SK-N-SH treated with all-trans-retinoic acid at 6 μM for 48 hours (cell line): Measurements from ENCODE around the gene SLC7A1.

Source experiments
- ATAC-seq: fragments of 200-7000 bp; cut with Tn5 transposase; 3 replicates; pipeline ENCODE4 v1.9.1; 2020; ENCODE audit warnings: mild to moderate bottlenecking, moderate library complexity
- ARNTL ChIP-seq: fragments of 450-650 bp; formaldehyde crosslinking; IDR thresholded peaks from 2 replicates; pipeline ENCODE4 v1.5.0; 2020; ENCODE audit warnings: low read depth, mild to moderate bottlenecking, moderate library complexity, borderline replicate concordance
- BACH2 ChIP-seq: fragments of 250-450 bp; sonication (Bioruptor Pico); IDR thresholded peaks from 2 replicates; pipeline ENCODE4 v1.9.0; 2021; ENCODE audit warnings: mild to moderate bottlenecking, borderline replicate concordance
- CREB5 ChIP-seq: fragments of 250-450 bp; sonication (Bioruptor Pico); IDR thresholded peaks from 2 replicates; pipeline ENCODE4 v1.5.1; 2020; ENCODE audit warnings: low read depth, mild to moderate bottlenecking, moderate library complexity
- CSDC2 ChIP-seq: fragments of 250-450 bp; sonication (Bioruptor Pico); IDR thresholded peaks from 2 replicates; pipeline ENCODE4 v1.5.0; 2020; ENCODE audit warnings: mild to moderate bottlenecking, moderate library complexity
- ESRRG ChIP-seq: fragments of 250-450 bp; sonication (Bioruptor Pico); IDR thresholded peaks from 2 replicates; pipeline ENCODE4 v1.6.1; 2021; ENCODE audit warnings: mild to moderate bottlenecking
- GLIS3 ChIP-seq: fragments of 250-450 bp; sonication (Bioruptor Pico); IDR thresholded peaks from 2 replicates; pipeline ENCODE4 v1.5.0; 2020; ENCODE audit warnings: mild to moderate bottlenecking, moderate library complexity
- RARB ChIP-seq: fragments of 250-450 bp; sonication (Bioruptor Pico); IDR thresholded peaks from 2 replicates; pipeline ENCODE4 v1.8.0; 2021; ENCODE audit warnings: mild to moderate bottlenecking, moderate library complexity
- SNAI2 ChIP-seq: fragments of 250-450 bp; sonication (Bioruptor Pico); IDR thresholded peaks from 2 replicates; pipeline ENCODE4 v1.5.0; 2020; ENCODE audit warnings: mild to moderate bottlenecking, moderate library complexity
- TCF4 ChIP-seq: fragments of 250-450 bp; sonication (Bioruptor Pico); IDR thresholded peaks from 2 replicates; pipeline ENCODE4 v1.8.0; 2021; ENCODE audit warnings: mild to moderate bottlenecking, moderate library complexity, borderline replicate concordance
- ZC3H10 ChIP-seq: fragments of 250-450 bp; sonication (Bioruptor Pico); IDR thresholded peaks from 2 replicates; pipeline ENCODE4 v1.5.1; 2021; ENCODE audit warnings: mild to moderate bottlenecking, moderate library complexity
- ZFP3 ChIP-seq: fragments of 250-450 bp; sonication (Bioruptor Pico); IDR thresholded peaks from 2 replicates; pipeline ENCODE4 v1.5.0; 2020; ENCODE audit warnings: mild to moderate bottlenecking, moderate library complexity
- ZFP30 ChIP-seq: fragments of 450-650 bp; formaldehyde crosslinking; IDR thresholded peaks from 2 replicates; pipeline ENCODE4 v1.5.0; 2022; ENCODE audit warnings: mild to moderate bottlenecking, moderate library complexity
- ZNF70 ChIP-seq: fragments of 450-650 bp; formaldehyde crosslinking; IDR thresholded peaks from 2 replicates; pipeline ENCODE4 v1.5.0; 2020; ENCODE audit warnings: mild to moderate bottlenecking, moderate library complexity
- ZNF8 ChIP-seq: fragments of 450-650 bp; formaldehyde crosslinking; IDR thresholded peaks from 2 replicates; pipeline ENCODE4 v1.5.0; 2020; ENCODE audit warnings: mild to moderate bottlenecking, moderate library complexity
- TF ChIP-seq, protein P1 (sequence below): fragments of 250-450 bp; sonication (Bioruptor Pico); IDR thresholded peaks from 2 replicates; pipeline ENCODE4 v1.5.0; 2020; ENCODE audit warnings: mild to moderate bottlenecking, moderate library complexity
- TF ChIP-seq, protein P2 (sequence below): fragments of 250-450 bp; sonication (Bioruptor Pico); IDR thresholded peaks from 2 replicates; pipeline ENCODE4 v1.8.0; 2021; ENCODE audit warnings: low read depth, mild to moderate bottlenecking, moderate library complexity, borderline replicate concordance
- TF ChIP-seq, protein P3 (sequence below): fragments of 250-450 bp; sonication (Bioruptor Pico); IDR thresholded peaks from 2 replicates; pipeline ENCODE4 v1.8.0; 2020; ENCODE audit warnings: mild to moderate bottlenecking, moderate library complexity, borderline replicate concordance

The SLC7A1 gene

DNA sequence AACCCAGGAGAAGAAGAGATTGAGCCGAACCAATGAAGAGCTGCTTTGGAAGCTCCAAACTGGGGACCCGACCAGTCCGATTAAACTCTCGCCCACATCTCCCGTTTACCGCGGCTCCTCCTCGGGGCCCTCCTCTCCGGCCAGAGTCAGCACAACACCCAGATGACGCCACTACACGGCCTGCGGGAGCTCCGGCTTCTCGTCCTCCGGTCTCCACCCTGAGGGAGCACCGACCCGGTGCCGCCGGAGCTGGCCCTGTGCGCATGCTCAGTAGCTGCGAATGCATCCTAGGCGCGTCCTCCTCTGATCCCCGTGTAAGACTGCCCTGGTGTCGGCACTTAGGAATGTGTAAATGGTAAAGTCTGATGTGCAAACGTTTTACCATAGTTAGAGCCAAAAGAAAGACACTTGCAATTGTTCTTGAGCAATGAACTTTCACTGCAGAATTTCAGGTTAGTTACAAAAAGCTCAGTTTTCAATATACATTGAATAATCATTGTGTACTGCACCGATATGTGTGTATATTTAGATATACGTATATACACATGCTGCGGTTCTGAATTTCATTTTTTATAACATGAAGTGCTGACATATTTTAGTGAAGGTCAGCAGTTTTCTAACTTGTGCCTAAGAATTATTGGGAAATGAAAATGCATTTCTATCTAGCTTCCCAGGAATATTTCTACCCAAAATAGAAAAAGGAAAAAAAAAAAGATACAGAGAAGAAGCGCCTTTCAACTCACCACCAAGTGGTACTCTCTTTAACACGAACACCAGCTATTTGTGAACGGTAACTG lies 92.2 kb downstream of the SLC7A1 start:
- TF ChIP-seq SNAI2 (CRISPR knock-in tag) (no peak), GLIS3 (CRISPR knock-in tag) (no peak), ZFP3 (CRISPR knock-in tag) (no peak), ZNF8 (CRISPR knock-in tag) (no peak)

GRCh38 chr13:29502391-29503008 lies 93.0 kb downstream of the SLC7A1 start:
- TF ChIP-seq, protein P1, sequence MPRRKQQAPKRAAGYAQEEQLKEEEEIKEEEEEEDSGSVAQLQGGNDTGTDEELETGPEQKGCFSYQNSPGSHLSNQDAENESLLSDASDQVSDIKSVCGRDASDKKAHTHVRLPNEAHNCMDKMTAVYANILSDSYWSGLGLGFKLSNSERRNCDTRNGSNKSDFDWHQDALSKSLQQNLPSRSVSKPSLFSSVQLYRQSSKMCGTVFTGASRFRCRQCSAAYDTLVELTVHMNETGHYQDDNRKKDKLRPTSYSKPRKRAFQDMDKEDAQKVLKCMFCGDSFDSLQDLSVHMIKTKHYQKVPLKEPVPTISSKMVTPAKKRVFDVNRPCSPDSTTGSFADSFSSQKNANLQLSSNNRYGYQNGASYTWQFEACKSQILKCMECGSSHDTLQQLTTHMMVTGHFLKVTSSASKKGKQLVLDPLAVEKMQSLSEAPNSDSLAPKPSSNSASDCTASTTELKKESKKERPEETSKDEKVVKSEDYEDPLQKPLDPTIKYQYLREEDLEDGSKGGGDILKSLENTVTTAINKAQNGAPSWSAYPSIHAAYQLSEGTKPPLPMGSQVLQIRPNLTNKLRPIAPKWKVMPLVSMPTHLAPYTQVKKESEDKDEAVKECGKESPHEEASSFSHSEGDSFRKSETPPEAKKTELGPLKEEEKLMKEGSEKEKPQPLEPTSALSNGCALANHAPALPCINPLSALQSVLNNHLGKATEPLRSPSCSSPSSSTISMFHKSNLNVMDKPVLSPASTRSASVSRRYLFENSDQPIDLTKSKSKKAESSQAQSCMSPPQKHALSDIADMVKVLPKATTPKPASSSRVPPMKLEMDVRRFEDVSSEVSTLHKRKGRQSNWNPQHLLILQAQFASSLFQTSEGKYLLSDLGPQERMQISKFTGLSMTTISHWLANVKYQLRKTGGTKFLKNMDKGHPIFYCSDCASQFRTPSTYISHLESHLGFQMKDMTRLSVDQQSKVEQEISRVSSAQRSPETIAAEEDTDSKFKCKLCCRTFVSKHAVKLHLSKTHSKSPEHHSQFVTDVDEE (CRISPR knock-in tag) = no peak
- TF ChIP-seq CSDC2 (CRISPR knock-in tag) (no peak), RARB (CRISPR knock-in tag) (no peak), ZFP30 (CRISPR knock-in tag) (no peak)
- TF ChIP-seq, protein P2, sequence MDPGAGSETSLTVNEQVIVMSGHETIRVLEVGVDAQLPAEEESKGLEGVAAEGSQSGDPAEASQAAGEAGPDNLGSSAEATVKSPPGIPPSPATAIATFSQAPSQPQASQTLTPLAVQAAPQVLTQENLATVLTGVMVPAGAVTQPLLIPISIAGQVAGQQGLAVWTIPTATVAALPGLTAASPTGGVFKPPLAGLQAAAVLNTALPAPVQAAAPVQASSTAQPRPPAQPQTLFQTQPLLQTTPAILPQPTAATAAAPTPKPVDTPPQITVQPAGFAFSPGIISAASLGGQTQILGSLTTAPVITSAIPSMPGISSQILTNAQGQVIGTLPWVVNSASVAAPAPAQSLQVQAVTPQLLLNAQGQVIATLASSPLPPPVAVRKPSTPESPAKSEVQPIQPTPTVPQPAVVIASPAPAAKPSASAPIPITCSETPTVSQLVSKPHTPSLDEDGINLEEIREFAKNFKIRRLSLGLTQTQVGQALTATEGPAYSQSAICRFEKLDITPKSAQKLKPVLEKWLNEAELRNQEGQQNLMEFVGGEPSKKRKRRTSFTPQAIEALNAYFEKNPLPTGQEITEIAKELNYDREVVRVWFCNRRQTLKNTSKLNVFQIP (CRISPR knock-in tag) = no peak
- TF ChIP-seq, all 23 proteins: peak for 0
- no peak; the same call in 2 of the 3 replicates for ATAC-seq

More for the DNA sequence above, 92.2 kb downstream of the SLC7A1 start:
- no peak for ATAC-seq

DNA sequence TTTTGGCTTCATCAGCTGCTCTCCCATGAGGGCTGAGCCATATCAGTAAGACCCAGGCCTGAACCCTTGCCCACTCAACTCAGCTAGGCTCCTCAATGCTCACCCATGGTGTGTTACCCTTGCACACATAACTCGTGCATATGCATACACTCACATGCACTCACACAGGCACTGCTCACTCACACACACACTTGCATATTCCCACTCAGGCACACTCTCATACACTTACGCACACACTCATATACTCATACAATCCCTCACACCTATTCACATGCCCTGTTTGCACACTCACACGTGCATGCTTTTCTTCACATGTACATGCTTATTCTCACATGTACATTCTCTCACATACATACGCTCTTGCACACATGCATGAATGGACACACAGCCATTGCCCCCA lies 93.8 kb downstream of the SLC7A1 start:
- no peak for TF ChIP-seq SNAI2 (CRISPR knock-in tag)
- TF ChIP-seq ZNF70 = no peak
- TF ChIP-seq, protein P2 (CRISPR knock-in tag) = no peak
- TF ChIP-seq, protein P3, sequence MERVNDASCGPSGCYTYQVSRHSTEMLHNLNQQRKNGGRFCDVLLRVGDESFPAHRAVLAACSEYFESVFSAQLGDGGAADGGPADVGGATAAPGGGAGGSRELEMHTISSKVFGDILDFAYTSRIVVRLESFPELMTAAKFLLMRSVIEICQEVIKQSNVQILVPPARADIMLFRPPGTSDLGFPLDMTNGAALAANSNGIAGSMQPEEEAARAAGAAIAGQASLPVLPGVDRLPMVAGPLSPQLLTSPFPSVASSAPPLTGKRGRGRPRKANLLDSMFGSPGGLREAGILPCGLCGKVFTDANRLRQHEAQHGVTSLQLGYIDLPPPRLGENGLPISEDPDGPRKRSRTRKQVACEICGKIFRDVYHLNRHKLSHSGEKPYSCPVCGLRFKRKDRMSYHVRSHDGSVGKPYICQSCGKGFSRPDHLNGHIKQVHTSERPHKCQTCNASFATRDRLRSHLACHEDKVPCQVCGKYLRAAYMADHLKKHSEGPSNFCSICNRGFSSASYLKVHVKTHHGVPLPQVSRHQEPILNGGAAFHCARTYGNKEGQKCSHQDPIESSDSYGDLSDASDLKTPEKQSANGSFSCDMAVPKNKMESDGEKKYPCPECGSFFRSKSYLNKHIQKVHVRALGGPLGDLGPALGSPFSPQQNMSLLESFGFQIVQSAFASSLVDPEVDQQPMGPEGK = no peak
- TF ChIP-seq RARB (CRISPR knock-in tag) = no peak
- TF ChIP-seq, protein P1 (CRISPR knock-in tag) = no peak
- TF ChIP-seq ARNTL (CRISPR knock-in tag) = no peak
- TF ChIP-seq ZNF8 (CRISPR knock-in tag) = no peak
- TF ChIP-seq CREB5 (CRISPR knock-in tag) = no peak
- no peak for TF ChIP-seq ZC3H10 (CRISPR knock-in tag)
- no peak for TF ChIP-seq ESRRG (CRISPR knock-in tag)
- no peak for TF ChIP-seq TCF4 (CRISPR knock-in tag)
- no peak for TF ChIP-seq BACH2 (CRISPR knock-in tag)
- ATAC-seq = no peak
